RWPE2 (cell line): ENCODE results near the gene JDP2.

Experiments used
- ATAC-seq: fragments of 200-7000 bp; cut with Tn5 transposase; 3 replicates; pipeline ENCODE4 v1.9.1; 2021; ENCODE audit warnings: low read depth
- DNase-seq: peaks from one replicate; pipeline ENCODE4 v3.0.0-alpha.2; 2020; ENCODE audit warnings: low spot score
- H3K27ac ChIP-seq: fragments of 450-650 bp; 2 replicates; pipeline ENCODE4 v1.5.1; 2017; ENCODE audit warnings: mild to moderate bottlenecking; ENCODE audit not compliant: poor library complexity, severe bottlenecking
- H3K27me3 ChIP-seq: fragments of 250-450 bp; sonication (Bioruptor Pico); 2 replicates; pipeline ENCODE4 v1.5.1; 2021; ENCODE audit warnings: mild to moderate bottlenecking, moderate library complexity; ENCODE audit not compliant: insufficient read depth, poor library complexity, severe bottlenecking
- H3K36me3 ChIP-seq: fragments of 250-450 bp; sonication (Bioruptor Pico); 2 replicates; pipeline ENCODE4 v1.5.1; 2020; ENCODE audit warnings: low read depth, mild to moderate bottlenecking, moderate library complexity
- H3K4me1 ChIP-seq: fragments of 250-450 bp; sonication (Bioruptor Pico); 2 replicates; pipeline ENCODE4 v1.5.1; 2021; ENCODE audit warnings: mild to moderate bottlenecking, moderate library complexity; ENCODE audit not compliant: insufficient read depth, poor library complexity, severe bottlenecking
- H3K4me3 ChIP-seq: fragments of 250-450 bp; sonication (Bioruptor Pico); 2 replicates; pipeline ENCODE4 v1.5.1; 2021; ENCODE audit warnings: mild to moderate bottlenecking, moderate library complexity; ENCODE audit not compliant: severe bottlenecking
- H3K9me3 ChIP-seq: fragments of 250-450 bp; sonication (Bioruptor Pico); 2 replicates; pipeline ENCODE4 v1.5.1; 2021; ENCODE audit warnings: mild to moderate bottlenecking, moderate library complexity; ENCODE audit not compliant: severe bottlenecking
- TF ChIP-seq, protein P1 (sequence below): fragments of 450-650 bp; IDR thresholded peaks from one replicate; pipeline ENCODE4 v1.5.1; 2017; ENCODE audit warnings: mild to moderate bottlenecking, moderate library complexity; ENCODE audit not compliant: poor library complexity, severe bottlenecking

The JDP2 gene

DNA sequence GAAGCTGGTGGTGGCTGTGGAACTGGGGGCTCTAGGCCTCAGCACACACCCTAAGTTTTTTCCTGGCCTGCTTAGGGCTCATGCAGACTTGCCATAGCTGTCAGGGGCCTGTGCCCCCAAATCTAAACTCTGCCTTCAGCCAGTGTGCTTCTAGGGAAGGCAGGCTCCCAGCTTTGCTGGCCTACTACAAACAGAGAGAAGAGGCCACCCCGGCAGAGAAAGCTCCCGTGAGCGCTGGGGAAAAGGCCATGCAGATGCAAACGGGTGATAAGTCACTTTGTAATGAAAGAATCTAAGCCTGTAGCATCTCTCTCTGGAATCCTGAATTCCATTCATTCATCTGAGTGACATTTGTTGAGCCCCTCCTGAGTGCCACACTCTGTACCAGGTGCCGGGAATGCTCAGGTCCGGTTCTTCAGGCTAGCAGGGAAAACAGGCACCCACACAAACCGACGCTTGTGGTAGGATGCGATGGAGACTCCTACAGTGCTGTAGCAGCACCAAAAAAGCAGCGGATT lies 29.9 kb downstream of the JDP2 start:
- ATAC-seq = no peak
- H3K27ac ChIP-seq = no peak overlapping the region
- no peak for DNase-seq

DNA sequence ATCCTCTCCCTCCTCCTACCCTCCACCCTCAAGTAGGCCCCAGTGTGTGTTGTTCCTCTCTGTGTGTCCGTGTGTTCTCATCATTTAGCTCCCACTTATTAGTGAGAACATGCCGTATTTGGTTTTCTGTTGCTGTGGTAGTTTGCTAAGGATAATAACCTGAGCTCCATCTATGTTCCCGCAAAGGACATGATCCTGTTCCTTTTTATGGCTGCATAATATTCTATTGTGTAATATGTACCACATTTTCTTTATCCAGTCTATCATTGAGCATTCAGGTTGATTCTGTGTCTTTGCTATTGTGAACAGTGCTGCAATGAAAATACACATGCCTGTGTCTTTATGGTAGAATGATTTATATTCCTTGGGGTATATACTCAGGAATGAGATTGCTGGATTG lies 30.5 kb downstream of the JDP2 start:
- Histone ChIP-seq H3K4me1 (peaks cover 6% of the 10 kb centered on the region), H3K27ac (no peak overlapping the region), H3K36me3 (peaks cover 59% of the 10 kb centered on the region), H3K9me3 (no peaks in the 10 kb centered on the region), H3K4me3 (no peak overlapping the region), H3K27me3 (no peaks in the 10 kb centered on the region)
- DNase-seq (no peak), ATAC-seq (no peak)
- TF ChIP-seq, protein P1, sequence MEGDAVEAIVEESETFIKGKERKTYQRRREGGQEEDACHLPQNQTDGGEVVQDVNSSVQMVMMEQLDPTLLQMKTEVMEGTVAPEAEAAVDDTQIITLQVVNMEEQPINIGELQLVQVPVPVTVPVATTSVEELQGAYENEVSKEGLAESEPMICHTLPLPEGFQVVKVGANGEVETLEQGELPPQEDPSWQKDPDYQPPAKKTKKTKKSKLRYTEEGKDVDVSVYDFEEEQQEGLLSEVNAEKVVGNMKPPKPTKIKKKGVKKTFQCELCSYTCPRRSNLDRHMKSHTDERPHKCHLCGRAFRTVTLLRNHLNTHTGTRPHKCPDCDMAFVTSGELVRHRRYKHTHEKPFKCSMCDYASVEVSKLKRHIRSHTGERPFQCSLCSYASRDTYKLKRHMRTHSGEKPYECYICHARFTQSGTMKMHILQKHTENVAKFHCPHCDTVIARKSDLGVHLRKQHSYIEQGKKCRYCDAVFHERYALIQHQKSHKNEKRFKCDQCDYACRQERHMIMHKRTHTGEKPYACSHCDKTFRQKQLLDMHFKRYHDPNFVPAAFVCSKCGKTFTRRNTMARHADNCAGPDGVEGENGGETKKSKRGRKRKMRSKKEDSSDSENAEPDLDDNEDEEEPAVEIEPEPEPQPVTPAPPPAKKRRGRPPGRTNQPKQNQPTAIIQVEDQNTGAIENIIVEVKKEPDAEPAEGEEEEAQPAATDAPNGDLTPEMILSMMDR = no peak

More for the DNA sequence above, 29.9 kb downstream of the JDP2 start:
- no peak overlapping the region for H3K4me3 ChIP-seq
- H3K9me3 ChIP-seq = no peaks in the 10 kb centered on the region
- H3K36me3 ChIP-seq = peaks cover 54% of the 10 kb centered on the region
- H3K4me1 ChIP-seq = peaks cover 12% of the 10 kb centered on the region
- no peaks in the 10 kb centered on the region for H3K27me3 ChIP-seq
- TF ChIP-seq, protein P1 = no peak

DNA sequence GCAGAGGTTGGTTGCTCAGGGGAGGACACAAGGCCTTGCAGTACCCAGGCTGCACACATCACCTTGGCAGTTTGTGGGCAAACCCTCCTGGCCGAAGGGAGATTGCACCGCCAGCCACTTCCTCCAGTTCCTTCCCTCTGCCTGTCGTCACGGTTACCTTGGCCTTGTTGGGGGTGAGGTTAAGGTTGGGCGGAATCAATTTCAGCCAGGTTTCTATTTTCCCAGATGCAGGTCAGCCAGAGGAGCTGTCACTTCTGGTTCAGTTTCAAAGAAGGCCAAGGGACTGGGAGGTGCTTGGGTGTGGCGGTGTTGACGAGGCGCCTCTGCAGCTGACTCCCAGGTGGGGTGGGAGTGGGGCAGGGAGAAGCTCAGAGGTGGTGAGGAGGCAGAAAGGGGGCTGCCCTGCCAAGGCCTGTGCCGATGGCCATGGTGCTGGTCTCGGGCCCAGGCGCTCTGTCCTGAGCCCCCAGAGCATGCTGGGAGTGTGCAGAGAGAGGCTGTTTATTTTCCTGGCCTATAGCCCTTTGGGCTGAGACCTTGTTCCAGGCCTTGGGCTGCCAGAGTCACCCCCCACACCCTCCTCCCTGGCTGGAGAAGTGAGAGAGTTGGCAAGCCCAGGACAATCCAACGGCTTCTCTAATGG lies 31.4 kb downstream of the JDP2 start:
- H3K4me3 ChIP-seq = no peak overlapping the region
- H3K36me3 ChIP-seq = peaks cover 60% of the 10 kb centered on the region
- H3K27me3 ChIP-seq = no peaks in the 10 kb centered on the region
- TF ChIP-seq, protein P1 = no peak
- no peak overlapping the region for H3K27ac ChIP-seq
- ATAC-seq = no peak
- no peaks in the 10 kb centered on the region for H3K4me1 ChIP-seq
- no peaks in the 10 kb centered on the region for H3K9me3 ChIP-seq
- DNase-seq = no peak

DNA sequence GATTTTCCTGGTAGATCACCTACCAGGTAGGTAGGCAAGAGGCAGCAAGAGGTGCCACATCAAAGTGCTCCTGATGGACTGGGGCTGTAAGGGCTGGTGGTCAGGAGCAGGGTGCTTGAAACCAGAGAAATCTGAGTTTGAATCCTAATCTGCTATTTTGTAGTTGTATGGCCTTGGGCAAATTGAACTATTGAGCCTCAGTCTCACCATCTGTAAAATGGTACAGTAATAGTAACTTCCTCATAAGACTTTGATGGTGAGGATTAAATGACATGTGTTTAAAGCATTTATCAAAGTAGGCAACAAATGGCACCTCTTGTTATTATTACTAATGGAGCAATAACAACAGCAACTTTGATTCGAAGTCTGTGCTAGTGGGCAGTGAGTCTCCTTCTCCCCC lies 32.0 kb downstream of the JDP2 start:
- ATAC-seq (no peak), DNase-seq (no peak)
- H3K36me3 ChIP-seq = peaks cover 61% of the 10 kb centered on the region
- no peak overlapping the region for H3K27ac ChIP-seq
- no peaks in the 10 kb centered on the region for H3K27me3 ChIP-seq
- TF ChIP-seq, protein P1 = no peak
- H3K4me1 ChIP-seq = no peaks in the 10 kb centered on the region
- no peak overlapping the region for H3K4me3 ChIP-seq
- H3K9me3 ChIP-seq = no peaks in the 10 kb centered on the region

DNA sequence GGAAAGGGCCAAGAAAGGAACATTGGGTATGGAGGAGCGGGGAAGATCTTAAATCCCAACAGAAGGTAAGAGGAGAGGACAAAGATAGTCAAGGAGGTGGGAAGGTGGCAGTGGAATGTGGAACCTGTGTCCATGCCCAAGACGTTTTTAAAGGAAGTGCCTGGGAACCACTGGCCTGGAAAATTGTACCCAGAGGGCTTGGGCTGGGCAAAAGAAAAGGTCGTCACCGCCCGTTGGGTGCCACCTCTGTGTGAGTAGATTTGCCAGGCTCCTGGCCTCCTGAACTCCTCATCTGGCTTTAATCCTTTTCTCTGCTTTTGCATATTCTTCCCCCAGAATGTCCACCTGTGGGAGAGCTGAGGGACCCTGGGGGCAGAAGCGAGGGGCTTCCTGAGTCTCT lies 32.6 kb downstream of the JDP2 start:
- no peak for DNase-seq
- Histone ChIP-seq H3K4me1 (no peaks in the 10 kb centered on the region), H3K4me3 (no peak overlapping the region), H3K27me3 (no peaks in the 10 kb centered on the region), H3K36me3 (peaks cover 62% of the 10 kb centered on the region), H3K9me3 (no peaks in the 10 kb centered on the region), H3K27ac (no peak overlapping the region)
- TF ChIP-seq, protein P1 = no peak
- ATAC-seq = no peak
